Medulla oblongata (tissue), 1 donor: ENCODE results near the gene PGA5.
"Not testable (repeated sequence)": the region's sequence is repeated elsewhere in the genome, so short reads cannot be mapped to it uniquely, and the experiment has no call there.

ENCODE experiments used
- DNase-seq: peaks from one replicate; pipeline ENCODE4 v3.0.0-alpha.2; 2015; ENCODE audit errors: extremely low spot score

Gene PGA5

DNA sequence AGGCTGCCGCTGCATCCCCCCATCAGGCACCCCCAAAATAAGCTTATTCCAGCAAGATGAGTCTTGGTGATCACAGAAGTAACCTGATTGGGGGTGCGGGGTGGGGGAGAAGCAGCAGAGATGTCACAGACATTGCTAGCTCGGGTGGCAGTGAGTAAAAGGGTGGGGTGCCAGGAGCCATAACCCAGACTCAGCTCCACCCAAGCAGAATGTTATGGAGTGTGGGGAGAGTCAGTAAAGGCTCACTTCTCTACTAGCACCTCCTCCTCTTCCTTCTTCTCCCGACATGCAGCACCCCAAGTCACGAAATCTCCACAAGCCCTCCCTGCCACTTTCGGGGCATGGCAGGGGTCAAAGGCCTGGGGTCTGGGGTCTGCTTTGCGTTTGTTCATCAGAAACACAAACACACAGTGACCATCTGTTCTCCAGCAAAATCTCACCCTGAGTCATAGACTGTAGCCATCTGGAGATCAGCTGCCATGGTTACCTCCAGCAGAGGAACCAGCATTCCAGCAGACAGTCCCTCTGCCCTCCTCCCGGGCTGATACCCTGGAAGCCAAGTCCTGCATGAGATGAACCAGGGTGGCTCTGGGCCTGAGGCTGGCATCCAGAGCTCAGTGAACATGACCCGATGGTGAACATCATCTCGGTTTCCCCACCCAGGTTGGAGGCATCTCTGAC lies 14.4 kb upstream of the PGA5 start:
- not testable (repeated sequence) for DNase-seq

DNA sequence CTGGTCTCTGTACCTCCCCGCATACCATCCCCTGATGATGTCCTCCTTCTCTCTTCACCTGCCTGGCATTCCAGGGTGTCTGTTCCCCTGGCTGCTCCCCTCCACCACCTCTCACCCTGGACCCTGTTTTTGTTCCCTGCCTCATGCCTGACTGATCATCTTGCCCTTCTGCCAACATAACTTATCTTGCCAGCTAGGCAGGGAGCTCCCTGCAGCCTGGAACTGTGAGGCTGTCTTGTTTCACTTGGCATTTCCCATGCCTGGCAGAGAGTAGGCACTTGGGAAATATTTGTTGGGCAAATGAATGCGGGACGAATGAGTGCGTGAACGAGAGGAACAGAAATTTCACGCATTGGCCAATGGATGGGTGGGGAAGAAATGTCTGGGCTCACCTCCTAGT lies 11.5 kb upstream of the PGA5 start:
- DNase-seq = not testable (repeated sequence)

GRCh38 chr11:61231033-61231432 lies 9.9 kb upstream of the PGA5 start:
- DNase-seq = not testable (repeated sequence)

GRCh38 chr11:61231585-61231984 lies 9.4 kb upstream of the PGA5 start:
- DNase-seq = not testable (repeated sequence)

DNA sequence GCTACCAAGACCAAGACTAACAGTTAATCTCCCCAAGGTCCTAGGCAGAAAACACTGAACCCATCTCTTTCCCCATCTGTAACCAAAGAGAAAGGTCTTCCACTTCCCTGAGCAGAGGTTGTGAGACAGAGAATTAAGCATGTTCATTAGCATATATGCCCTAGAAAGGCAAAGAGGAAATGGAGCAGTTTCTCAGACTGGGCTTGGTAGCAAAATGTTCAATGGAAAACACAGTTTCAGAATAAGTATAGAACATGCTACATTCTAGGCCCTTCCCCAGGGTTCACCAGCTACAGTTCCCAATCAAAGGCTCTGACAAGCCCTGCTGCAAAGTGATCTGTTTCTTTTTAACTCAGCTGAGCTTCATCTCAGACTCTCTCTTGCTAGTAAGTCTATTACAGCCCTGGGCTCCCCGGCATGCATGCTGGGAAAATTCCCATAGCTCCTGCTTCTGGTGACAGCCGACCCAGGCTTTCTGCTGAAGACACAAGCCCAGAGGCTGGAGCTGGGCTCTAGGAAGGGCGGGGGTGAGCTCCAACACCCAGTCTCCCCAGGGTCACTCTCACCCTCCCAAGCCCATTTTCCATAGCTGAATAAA lies 8.3 kb upstream of the PGA5 start:
- DNase-seq = not testable (repeated sequence)

DNA sequence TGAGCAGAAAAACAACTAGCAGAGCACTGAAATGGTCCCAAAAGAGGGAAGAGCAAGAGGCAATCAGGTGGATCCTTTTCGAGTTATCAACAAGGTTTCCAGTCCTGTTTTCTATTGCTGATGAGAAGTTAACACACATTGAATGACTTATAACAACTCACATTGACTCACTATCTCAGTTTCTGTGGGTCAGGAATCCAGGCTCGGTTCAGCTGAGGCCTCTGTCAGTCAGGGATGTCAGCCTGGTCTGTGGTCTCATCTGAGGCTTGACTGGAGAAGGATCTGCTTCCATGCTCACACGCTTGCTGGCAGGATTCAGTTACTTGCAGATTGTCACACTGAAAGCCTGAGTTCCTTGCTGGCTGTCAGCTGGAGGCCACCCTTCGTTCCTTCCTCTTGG lies 3.8 kb upstream of the PGA5 start:
- DNase-seq = not testable (repeated sequence)

GRCh38 chr11:61240288-61240687 lies 687 bp upstream of the PGA5 start:
- DNase-seq = not testable (repeated sequence)

- not testable (repeated sequence) for DNase-seq
These were observed 551 bp downstream of the PGA5 start for GRCh38 chr11:61241526-61241925.

DNA sequence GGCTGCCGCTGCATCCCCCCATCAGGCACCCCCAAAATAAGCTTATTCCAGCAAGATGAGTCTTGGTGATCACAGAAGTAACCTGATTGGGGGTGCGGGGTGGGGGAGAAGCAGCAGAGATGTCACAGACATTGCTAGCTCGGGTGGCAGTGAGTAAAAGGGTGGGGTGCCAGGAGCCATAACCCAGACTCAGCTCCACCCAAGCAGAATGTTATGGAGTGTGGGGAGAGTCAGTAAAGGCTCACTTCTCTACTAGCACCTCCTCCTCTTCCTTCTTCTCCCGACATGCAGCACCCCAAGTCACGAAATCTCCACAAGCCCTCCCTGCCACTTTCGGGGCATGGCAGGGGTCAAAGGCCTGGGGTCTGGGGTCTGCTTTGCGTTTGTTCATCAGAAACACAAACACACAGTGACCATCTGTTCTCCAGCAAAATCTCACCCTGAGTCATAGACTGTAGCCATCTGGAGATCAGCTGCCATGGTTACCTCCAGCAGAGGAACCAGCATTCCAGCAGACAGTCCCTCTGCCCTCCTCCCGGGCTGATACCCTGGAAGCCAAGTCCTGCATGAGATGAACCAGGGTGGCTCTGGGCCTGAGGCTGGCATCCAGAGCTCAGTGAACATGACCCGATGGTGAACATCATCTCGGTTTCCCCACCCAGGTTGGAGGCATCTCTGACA lies 4.4 kb downstream of the PGA5 start:
- DNase-seq = not testable (repeated sequence)

- not testable (repeated sequence) for DNase-seq
These were observed 7.1 kb downstream of the PGA5 start for GRCh38 chr11:61248071-61248470.

DNA sequence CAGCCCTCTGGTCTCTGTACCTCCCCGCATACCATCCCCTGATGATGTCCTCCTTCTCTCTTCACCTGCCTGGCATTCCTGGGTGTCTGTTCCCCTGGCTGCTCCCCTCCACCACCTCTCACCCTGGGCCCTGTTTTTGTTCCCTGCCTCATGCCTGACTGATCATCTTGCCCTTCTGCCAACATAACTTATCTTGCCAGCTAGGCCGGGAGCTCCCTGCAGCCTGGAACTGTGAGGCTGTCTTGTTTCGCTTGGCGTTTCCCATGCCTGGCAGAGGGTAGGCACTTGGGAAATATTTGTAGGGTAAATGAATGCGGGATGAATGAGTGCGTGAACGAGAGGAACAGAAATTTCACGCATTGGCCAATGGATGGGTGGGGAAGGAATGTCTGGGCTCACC lies 8.2 kb downstream of the PGA5 start:
- not testable (repeated sequence) for DNase-seq

DNA sequence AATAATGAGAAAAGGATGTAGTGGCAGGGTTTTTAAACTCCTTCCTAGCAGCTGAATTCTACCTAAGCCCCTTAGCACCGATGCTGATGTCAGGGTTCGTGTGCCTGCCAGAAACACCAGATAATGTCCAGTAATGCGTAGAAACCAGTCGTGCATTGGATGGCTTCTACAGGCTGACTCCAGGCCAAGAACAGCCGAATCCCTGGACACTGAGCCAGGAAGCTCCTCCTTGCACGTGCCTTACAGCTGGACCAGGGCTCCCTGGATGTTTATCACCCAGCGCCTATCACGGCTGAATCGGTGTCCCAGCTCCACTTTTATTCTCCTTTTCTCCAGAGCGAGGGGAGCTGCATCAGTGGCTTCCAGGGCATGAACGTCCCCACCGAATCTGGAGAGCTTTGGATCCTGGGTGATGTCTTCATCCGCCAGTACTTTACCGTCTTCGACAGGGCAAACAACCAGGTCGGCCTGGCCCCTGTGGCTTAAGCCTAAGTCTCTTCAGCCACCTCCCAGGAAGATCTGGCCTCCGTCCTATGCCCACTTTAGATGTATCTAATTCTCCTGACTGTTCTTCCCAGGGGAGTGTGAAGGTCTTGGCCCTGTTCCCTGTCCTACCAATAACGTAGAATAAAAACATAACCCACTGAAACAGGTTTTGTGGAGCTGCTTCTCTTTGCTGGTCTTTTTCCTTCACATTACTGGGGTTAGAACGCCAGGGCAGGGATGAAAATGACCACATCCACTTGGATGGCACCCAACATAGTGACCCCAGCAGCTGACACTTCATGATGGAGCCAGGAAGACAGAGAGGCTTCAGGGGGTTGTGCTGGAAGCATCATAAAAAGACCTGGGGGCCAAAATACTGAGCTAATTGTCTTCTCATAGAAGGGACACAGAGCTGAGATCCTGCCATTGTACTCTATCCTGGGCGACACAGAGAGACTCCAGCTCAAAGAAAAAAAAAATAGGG lies 10.1 kb downstream of the PGA5 start:
- DNase-seq = not testable (repeated sequence)

- not testable (repeated sequence) for DNase-seq
These were observed 11.4 kb downstream of the PGA5 start for GRCh38 chr11:61252332-61252731.

- DNase-seq = peak; percentile 68
These were observed 13.5 kb downstream of the PGA5 start for GRCh38 chr11:61254403-61255025.

- DNase-seq = no peak
These were observed 15.9 kb downstream of the PGA5 start for GRCh38 chr11:61256710-61257482.

- DNase-seq = no peak
These were observed 17.6 kb downstream of the PGA5 start for GRCh38 chr11:61258546-61258945.

DNA sequence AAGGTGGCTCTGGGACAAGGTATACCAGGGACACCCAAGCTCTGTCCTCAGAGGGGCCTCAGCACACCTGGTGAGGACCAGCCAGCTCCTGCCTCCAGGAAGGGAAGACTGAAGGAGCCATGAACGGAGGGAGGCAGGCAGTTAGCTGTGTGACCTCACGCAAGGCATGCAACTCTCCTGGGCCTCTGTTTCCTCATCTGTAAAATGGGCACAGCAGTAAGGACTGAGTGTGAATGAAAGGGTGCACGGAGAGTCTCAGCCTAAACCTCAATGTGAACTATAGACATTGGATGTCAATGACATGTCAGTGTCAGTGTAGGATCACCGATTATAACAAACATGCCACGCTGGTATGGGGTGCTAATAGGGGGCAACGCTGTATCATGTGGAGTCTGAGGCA lies 18.4 kb downstream of the PGA5 start:
- DNase-seq = no peak

- no peak for DNase-seq
These were observed 23.4 kb downstream of the PGA5 start for GRCh38 chr11:61264371-61264770.

DNA sequence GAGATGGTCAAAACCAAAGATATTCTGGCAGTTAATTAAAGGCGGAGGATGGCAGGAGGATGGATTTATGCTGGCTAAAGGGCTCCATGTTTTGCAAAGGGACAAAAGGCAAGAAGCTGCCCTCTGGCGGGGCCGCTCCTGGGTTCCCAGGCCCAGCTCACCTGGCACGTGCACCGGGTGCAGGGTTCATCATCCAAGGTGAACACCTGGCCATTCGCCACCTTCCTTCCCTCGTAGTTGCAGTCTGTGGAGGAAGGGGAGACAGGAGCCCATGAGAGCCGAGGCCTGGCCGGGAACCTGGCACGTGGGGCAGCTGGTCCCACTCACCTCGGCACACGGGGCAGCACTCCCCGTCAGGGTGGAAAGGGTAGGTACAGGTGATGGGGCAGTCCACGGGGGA lies 23.8 kb downstream of the PGA5 start:
- DNase-seq = no peak

DNA sequence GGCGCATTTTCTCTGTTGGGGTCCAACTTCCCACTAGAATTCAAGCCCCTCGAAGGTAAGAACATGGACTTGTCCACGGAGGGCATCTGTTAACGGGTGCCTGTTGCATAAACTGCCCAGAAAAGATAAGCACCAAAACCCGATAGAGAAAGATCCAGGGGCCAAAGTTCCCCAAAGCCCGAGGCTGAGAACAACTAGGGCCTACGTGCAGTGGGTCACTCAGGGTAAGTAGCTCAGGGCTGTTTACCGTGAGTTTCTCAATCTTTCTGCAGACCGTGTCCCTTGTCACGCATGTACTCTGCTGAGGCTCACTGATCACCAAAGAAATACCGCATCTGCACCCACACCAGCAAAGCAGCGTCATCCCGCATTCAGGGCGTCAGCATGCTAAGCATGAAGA lies 24.4 kb downstream of the PGA5 start:
- no peak for DNase-seq

GRCh38 chr11:61266602-61267001 lies 25.6 kb downstream of the PGA5 start:
- DNase-seq = no peak
